Activated naive CD8-positive, alpha-beta T cell treated with anti-CD3 and anti-CD28 coated beads, Interleukin-2, amount 50 U/mL, for 16 hours (primary cell): ENCODE measurements around the gene LILRB1.
"Not testable (repeated sequence)": the region's sequence is repeated elsewhere in the genome, so short reads cannot be mapped to it uniquely, and the experiment has no call there.

Experiments used
- DNase-seq: peaks from one replicate; pipeline ENCODE4 v3.0.0-alpha.2; 2020; ENCODE audit warnings: low read depth, low spot score

Gene LILRB1

DNA sequence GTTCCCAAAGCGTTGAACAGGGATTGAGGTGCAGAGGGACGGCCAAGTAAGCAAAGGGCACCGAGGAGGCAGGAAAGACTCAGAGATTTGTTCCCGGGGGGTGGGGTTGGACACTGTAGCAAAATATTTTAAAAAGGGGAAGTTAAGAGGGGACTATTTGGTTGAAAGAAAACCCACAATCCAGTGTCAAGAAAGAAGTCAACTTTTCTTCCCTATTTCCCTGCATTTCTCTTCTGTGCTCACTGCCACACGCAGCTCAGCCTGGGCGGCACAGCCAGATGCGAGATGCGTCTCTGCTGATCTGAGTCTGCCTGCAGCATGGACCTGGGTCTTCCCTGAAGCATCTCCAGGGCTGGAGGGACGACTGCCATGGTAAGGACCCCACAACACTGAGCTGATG, at the start of gene LILRB1:
LILRB1 (plus strand) TSS at position 223 of the 400 bp plus-strand sequence. CDS start 590 bp downstream, outside the sequence.
- DNase-seq = not testable (repeated sequence)

DNA sequence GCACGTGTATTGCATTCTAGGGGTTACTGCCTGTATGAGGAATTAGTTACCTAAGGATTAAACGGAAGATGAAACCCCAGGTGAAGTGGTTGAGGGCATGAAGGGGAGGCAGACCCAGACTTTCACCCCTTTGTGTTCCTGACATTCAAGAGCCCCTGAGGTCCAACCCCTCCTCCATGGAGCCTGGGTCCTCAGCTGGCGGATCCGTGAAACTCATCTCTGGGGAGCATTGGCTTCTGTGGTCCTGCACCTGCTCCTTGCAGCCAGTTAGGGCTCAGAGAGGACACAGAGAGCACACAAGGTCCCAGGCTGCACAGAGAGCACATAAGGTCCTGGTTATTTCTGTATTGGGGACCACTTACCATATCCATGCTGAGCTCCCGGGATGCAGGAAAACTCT, 43.9 kb upstream of the LILRB1 start:
- DNase-seq = no peak

DNA sequence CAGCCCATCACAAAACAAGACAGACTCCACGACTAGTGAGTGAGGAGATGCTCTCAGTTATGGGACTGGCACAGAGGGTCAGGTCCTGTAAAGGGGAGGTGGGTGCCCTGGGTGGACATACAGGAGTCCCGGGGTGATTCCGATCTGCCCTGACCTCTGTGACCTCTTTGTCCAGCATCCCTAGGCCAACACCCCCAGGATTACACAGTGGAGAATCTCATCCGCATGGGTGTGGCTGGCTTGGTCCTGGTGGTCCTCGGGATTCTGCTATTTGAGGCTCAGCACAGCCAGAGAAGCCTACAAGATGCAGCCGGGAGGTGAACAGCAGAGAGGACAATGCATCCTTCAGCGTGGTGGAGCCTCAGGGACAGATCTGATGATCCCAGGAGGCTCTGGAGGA, 43.3 kb upstream of the LILRB1 start:
- no peak for DNase-seq

DNA sequence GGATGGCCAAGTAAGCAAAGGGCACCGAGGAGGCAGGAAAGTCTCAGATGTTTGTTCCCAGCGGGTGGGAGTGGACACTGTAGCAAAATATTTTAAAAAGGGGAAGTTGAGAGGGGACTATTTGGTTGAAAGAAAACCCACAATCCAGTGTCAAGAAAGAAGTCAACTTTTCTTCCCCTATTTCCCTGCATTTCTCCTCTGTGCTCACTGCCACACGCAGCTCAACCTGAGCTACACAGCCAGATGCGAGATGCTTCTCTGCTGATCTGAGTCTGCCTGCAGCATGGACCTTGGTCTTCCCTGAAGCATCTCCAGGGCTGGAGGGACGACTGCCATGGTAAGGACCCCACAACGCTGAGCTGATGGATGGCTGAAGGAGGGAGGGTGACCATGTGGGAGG, 36.8 kb upstream of the LILRB1 start, which contains the start of gene LILRA1:
LILRA1 (plus strand) TSS at position 188 of the 400 bp plus-strand sequence. CDS start 613 bp downstream, outside the sequence.
- DNase-seq = not testable (repeated sequence)

DNA sequence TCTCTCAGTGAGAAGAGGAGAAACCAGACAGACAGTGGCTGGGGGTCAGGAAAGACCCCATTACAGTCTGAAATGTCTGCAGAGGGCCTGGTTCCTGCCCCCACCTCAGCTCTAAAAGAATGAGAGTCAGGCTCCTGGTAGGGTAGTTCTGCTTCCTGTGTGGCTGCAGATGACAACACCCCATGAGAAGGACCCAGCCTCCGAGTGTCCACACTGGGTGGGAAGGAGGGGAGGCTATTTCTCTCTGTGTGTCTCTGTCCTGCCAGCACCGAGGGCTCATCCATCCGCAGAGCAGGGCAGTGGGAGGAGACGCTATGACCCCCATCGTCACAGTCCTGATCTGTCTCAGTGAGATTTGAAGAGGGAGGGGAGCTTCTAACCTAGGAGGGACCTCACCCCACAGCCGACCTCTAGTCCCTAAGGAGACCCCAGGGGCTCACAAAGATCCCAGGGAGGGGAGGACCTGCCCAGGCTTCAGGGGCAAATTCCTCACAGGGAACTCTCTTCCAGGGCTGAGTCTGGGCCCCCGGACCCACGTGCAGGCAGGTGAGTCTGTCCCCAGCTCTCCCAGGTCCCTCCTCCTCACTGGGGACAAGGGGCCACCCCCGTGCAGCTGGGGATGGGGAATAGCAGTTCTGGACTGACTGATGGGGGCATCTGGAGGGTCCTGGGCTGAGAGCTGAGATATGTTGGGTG, 36.2 kb upstream of the LILRB1 start:
- DNase-seq = not testable (repeated sequence)

DNA sequence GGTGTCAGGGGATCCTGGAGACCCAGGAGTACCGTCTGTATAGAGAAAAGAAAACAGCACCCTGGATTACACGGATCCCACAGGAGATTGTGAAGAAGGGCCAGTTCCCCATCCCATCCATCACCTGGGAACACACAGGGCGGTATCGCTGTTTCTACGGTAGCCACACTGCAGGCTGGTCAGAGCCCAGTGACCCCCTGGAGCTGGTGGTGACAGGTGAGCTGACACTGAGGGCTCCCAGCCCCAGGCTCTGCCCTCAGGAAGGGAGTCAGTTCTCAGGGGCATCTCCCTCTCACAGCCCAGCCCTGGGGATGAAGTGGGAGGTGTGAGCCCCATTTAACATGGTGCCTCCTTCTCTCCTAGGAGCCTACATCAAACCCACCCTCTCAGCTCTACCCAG, 35.5 kb upstream of the LILRB1 start:
- DNase-seq = no peak

DNA sequence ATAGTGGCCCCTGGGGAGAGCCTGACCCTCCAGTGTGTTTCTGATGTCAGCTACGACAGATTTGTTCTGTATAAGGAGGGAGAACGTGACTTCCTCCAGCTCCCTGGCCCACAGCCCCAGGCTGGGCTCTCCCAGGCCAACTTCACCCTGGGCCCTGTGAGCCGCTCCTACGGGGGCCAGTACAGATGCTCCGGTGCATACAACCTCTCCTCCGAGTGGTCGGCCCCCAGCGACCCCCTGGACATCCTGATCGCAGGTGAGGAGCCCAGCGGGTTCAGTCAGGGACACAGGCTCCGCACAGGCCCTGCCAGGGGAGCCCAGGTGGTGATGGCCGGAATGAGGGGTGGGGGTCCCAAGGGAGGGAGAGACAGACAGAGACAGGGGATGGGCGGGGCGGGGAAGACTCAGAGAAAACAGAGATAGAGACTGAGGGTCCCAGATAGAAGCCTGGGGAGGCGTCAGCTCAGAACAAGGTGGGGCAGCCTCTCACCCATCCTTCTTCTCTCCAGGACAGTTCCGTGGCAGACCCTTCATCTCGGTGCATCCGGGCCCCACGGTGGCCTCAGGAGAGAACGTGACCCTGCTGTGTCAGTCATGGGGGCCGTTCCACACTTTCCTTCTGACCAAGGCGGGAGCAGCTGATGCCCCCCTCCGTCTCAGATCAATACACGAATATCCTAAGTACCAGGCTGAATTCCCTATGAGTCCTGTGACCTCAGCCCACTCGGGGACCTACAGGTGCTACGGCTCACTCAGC, 34.4 kb upstream of the LILRB1 start:
- DNase-seq = not testable (repeated sequence)

DNA sequence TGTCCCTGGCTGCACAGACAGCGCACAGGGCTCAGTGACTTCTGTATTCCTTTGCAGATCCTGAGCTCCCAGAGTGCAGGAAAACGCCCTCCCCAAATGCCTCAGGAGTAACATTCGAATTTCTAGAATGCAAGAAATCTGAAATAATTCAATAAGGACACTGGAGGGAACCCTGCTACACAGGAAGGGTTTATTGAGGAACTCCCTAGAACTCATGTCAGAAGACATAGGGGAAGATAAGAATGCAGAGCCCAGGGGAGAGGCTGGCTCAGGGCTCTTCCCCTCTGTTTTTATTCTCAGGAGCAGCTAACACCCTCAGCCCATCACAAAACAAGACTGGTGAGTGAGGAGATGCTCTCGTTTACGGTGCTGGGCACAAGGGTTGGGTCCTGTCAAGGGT, 30.1 kb upstream of the LILRB1 start:
- no peak for DNase-seq

DNA sequence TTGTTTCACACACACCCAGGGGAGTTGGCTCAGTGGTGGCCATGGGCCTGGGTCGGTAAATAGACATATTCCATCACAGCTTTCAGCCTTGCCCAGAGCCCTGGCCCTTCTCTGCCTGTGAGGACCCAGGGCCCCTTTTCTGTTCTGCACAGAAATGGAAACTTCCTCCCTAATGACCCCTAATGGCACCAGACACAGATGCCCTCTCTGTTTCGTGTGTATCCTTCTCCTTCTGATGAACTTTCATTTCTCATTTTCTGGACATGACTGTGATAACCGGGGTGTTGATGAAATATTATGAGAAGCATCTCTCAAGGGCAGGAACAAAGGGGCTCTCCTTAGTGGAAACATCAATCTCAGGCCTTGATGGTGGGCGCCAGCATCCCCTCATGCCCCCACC, 24.1 kb upstream of the LILRB1 start:
- DNase-seq = no peak

DNA sequence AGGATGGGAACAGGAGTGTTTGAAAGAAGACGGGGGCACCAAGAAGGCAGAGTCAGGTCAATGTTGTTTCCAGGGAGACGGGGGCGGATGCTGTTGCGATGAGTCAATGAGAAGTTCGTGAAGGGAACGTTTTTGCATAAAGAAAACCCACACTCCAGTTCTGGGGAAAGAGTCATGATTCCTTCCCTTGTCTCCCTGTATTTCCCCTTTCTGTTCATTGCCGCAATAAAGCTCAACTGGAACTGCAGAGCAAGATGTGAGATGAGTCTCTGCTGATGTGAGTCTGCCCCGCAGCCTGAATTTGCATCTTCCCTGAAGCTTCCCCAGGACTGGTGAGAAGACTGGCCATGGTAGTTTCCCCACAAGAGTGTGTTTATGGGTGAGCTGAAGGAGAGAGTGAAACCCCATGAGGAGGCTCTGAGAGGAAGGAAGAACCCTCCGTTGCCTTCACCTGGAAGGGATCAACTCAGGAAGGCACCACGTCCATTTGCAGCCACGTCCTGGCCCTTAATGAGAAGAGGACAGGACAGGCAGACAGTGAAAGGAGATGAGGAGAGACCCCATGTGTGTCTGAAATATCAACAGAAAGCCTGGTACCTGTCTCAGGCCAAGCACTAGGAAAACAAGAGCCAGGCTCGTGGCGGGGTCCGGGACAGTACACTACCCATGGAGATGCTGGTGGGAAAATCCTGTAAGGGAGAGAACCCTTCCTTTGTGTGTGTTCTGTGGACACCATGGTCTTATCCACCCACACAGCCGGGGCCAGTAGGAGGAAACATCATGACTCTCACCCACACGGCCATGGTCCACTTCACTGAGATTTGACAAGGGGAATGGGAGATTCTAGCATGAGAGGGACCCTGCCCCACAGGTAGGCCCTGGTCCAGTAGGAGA, 23.1 kb upstream of the LILRB1 start:
- no peak for DNase-seq

DNA sequence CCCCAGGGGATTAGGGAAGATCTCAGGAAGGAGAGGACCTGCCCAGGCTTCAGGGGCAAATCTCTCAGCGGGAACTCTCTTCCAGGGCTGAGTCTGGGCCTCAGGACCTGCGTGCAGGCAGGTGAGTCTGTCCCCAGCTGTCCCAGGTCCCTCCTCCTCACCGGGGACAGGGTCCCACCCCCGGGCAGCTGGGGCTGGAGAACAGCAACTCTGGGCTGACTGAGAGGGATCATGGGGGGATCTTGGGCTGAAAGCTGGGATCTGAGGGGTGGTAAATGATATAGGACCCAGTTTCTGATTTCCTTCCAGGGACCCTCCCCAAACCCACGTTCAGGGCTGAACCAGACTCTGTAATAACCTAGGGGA, 22.5 kb upstream of the LILRB1 start:
- DNase-seq = no peak

DNA sequence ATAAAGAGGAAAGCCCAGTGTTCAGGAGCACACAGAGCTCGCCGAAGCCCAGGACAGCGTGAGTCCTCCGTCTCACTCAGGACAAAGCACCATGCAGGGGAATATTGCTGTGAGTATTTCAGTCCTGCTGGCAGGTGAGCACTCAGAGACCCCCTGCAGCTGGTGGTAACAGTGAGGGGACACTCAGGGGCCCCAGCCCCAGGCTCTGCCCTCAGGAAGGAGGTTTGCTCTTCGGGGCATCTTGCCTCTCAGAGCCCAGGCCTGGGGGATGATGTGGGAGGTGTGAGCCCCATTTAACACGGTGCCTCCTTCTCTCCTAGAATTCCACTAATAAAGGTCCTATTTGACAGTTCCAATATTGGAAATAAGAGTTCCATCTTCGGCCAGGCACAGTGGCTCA, 22.1 kb upstream of the LILRB1 start:
- DNase-seq = no peak

DNA sequence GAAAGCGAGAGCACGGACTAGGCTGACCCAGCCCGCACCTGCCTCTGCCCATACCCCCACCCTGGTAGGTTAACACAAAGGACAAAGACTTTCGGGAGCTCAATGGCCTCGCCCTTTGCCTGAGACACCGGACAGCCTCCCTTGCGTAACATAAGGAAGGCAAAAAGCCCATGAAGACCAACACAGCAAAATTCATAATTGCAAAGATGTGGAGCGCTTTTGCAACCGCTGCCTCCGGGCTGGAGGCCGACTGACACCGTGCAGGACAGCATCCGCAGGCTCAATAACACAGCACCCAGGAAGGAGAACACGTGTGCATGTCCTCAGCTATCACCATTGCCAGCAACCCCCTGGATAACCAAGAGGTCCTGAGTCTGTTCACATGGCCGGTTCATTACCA, 21.5 kb upstream of the LILRB1 start:
- DNase-seq = no peak

DNA sequence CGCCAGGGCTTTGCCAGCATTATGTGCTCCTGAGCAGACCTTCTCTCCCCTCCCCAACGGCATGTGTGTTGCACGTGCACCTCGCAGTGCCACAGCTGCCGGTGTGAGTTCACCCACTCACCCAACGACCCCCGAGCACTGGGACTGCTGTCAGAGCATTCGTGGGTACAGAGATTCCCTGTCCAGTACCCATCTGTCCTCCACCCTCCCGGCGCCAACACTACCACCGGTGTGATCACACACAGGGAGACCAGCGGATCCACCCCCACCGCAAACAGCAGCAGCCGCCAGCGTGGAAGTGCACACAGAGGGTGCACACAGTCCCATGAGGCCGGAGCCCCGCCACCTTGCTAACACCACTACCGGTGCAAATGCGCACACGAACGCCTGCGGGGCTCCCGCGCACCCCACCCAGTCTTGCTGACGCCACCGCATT, 20.9 kb upstream of the LILRB1 start:
- no peak for DNase-seq

DNA sequence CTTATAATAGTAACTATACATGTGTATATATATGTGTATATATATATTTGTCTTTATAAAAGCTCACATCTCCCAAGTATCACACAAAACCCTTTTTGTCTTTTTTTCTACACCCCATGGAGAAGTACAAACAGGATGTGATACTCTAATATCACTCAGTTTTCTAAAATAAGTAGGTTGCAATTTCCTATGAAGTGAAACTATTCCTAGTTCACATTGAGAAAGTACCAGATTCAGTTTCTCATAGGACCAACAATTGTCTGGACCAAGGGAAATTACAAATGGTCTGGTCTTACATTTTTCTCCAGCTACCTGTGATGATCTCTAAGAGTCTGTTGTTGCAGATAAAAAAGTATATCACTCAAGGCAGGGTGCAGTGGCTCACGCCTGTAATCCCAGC, 17.9 kb upstream of the LILRB1 start:
- no peak for DNase-seq

DNA sequence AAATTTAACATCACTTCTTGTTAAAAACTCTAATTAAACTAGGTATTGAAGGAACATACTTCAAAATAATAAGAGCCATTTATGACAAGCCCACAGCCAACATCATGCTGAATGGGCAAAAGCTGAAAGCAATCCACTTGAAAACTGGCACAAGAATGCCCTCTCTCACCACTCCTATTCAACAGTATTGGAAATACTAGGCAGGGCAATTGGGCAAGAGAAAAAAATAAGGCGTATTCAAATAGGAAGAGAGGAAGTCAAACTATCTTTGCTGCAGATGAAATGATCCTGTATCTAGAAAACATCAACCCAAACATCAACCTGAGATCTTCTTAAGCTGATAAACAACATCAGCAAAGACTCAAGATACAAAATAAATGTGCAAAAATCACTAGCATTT, 15.6 kb upstream of the LILRB1 start:
- DNase-seq = no peak

DNA sequence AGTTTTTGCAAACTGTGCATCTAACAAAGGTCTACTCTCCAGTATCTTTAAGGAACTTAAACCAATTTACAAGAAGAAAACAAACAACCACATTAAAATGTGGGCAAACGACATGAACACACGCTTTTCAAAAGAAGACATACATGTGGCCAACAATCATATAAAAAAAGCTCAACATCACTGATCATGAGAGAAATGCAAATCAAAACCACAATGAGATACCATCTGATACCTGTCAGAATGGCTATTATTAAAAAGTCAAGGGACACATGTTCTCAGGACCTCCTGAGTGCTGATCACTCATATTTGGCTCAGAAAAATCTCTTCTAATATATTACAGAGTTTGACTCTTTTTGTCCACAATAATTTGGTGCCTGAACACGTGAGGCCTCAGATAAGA, 14.2 kb upstream of the LILRB1 start:
- DNase-seq = no peak

DNA sequence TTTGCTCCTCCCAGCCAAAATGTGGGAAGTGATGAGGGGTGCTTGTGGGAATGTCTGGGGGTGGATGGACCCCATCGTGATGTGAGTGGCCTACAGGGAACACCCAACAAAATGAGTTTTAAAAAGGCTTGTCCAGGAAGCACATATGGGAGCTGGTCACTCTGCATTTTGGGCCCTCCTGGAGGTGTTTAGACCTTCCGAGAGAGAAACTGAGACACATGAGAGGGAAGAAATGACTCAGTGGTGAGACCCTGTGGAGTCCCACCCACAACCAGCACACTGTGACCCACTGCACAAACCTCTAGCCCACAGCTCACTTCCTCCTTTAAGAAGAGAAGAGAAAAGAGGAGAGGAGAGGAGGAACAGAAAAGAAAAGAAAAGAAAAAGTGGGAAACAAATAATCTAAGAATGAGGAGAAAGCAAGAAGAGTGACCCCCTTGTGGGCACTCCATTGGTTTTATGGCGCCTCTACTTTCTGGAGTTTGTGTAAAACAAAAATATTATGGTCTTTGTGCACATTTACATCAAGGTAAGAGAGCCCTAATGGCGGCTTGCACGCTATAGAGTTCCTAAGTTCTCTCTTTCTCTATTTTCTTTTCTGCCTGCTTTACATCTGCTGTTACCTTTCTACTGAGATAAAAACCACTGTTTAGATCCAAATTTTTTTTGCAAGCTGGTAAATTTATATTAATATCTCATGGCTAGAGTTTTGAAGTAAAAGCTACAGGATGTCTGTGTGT, 13.3 kb upstream of the LILRB1 start:
- no peak for DNase-seq

DNA sequence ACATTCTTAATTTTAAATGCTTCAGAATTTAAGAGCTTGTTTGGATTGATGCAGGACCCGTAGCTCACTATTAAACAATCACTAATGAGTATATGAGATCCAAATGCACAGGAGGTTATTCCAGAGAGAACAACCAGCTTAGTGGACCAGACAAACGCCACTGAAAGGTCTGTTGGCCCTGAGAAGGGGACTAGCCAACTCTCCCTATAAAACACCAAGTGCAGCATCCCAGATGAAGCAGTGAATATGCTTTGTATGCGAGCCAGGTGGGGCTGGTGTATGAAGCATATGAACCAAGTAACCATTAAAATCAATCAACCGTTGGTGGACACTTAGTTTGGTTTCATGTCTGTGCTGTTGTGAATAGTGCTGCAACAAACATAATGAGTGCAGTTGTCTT, 9.8 kb upstream of the LILRB1 start:
- no peak for DNase-seq

DNA sequence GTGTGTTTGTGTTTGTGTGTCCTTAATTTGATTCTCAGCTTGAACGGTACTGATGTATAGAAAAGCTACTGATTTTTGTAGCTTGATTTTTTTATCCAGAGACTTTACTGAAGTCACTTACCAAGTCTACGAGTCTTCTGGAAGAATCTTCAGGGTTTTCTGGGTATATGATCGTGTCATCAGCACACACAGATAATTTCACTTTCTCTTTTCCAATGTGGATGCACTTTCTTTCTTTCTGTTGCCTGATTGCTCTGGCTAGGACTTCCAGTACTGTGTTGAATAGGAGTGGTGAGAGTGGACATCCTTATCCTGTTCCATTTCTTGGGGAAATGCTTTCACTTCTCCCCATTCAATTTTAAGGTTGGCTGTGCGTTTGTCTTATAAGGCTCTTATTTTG, 7.9 kb upstream of the LILRB1 start:
- DNase-seq = no peak

DNA sequence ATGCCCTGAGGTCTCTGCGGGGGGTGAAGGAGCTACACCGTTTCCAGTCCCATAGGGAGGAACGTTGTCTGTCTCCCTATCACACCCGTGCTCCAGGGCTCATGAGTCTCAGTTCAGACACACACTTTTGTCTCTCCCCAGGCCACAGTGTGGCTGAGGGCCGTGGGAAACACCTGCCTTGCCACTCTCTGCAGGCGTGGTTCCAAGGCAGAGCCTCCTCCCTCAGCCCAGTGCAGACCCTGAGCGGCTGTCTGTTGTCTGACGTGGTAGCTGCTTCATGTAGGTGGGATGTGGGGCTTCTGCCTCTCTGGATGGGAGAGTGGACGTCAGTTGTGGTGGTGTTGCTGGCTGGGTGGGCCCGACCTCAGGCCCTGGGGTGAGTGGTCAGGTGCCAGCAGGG, 6.0 kb upstream of the LILRB1 start:
- DNase-seq = not testable (repeated sequence)
